Cardiac atrium fibroblast (primary cell): ENCODE measurements around the gene FRMD6. TPM values are rescaled to one million over a fixed set of nuclear protein-coding genes. Genes with fewer than 3 reads are reported as not detected.

Experiments
- total RNA-seq: library from RNA; depleted of rRNA; stranded (reverse); fragments of >200 nt; gene quantifications from 2 replicates; pipeline ENCODE4 v1.2.3, GENCODE V29; 2015

FRMD6 gene
- 46.9 and 77.0 TPM in 2 replicates for total RNA-seq

GRCh38 chr14:51651388-51652167, at the start of gene FRMD6:
TSS of gene FRMD6 (plus strand) at chr14:51651910. CDS start at chr14:51689837, 37,927 bp downstream.

Other genes with a start within 250 kb of the FRMD6 start
- gene GNG2, start 208.7 kb downstream of the FRMD6 start, total RNA-seq, result 32.5 and 68.5 TPM in 2 replicates